HG03342 (cell line): Measurements from ENCODE around the gene KDM4B.
"Not testable (repeated sequence)": the region's sequence is repeated elsewhere in the genome, so short reads cannot be mapped to it uniquely, and the experiment has no call there.

ENCODE experiments used
- ATAC-seq: cut with Tn5 transposase; IDR thresholded peaks from one replicate; pipeline ENCODE4 v1.9.1; 2021; ENCODE audit warnings: mild to moderate bottlenecking, moderate library complexity; ENCODE audit not compliant: unreplicated experiment

Gene KDM4B

GRCh38 chr19:5160158-5160795 is 191.4 kb downstream of the KDM4B start:
- ATAC-seq, result not testable (repeated sequence)

DNA sequence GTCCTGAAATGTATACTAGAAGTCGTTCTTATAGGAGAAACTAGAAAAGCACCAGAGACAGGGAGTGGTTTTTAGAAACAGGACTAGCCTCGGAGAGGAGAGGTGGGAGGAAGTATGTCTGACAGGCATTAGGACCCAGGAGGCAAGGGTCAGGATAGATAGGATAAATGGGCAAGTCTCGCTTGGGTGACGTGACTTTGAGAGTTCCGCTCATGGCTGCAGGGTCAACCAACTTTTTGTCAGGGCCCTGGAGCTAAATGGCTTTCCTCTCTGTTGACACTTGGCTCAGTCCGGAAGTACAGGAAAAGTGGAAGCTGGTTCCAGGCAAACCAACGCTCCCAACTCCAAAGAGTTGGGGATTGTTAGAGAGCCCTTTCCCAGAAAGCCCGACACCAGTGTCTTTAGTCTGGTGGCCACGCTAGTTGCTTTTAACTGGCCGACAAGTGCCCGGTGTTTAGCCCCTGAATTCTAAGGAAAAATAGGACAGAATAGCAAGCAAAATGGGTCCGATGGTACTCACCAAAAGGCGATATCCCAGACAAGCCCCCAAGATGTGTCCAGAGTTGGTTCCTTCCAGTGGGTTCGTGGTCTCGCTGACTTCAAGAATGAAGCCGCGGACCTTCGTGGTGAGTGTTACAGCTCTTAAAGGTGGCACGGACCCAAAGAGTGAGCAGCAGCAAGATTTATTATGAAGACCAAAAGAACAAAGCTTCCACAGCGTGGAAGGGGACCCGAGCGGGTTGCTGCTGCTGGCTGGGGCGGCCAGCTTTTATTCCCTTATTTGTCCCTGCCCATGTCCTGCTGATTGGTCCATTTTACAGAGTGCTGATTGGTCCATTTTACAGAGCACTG is 196.2 kb downstream of the KDM4B start:
- not testable (repeated sequence) for ATAC-seq

DNA sequence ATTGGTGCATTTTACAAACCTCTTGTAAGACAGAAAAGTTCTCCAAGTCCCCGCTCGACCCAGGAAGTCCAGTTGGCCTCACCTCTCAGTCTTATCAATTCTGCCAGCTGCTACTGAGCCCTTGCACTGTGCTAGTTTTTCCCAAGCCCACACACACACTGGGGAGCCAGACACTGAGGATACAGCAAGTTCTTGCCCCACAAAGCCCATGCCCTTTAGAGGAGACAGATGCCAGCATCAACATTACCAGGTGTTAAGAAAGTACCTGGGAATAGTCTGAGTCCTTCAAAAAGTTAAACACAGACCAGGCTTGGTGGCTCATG is 196.7 kb downstream of the KDM4B start:
- no peak for ATAC-seq

GRCh38 chr19:5166262-5166661 is 197.3 kb downstream of the KDM4B start:
- no peak for ATAC-seq

DNA sequence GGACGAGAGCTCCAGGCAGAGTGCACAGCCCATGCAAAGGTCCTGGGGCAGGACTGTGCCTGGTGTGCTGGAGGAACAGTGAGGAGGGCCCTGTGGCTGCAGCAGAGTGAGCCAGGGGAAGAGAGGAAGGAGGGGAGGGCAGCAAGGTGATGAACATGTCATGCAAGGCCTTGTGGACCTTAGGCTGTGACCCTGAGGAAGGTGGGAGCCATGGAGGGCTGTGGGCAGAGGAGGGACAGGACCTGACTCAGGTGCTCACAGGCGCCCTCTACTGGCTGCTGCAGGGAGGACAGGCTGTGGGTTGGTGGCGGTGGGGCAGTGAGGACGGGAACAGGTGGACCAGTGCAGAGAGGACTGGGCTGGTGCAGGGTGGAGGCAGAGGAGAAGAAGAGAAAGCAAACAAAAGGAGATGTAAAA is 201.4 kb downstream of the KDM4B start:
- ATAC-seq, result no peak

DNA sequence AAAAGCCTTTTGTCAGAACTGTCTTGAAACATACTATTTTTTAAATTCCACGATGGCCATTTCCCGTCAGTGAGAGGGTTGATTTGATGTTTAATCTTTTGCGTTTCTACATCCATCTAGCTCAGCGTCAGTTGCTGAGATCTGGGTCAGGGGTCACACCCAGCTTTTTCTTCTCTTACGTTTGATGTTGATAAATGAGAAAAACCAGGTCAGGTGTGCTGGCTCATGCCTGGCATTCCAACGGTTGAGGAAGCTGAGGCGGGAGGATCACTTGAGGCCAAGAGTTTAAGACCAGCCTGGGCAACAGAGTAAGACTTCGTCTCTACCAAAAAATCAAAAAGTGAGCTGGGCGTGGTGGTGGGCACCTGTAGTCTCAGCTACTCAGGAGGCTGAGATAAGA is 202.8 kb downstream of the KDM4B start:
- ATAC-seq, result no peak

- ATAC-seq, result no peak
Measured at GRCh38 chr19:5172859-5173630, 204.1 kb downstream of the KDM4B start.

DNA sequence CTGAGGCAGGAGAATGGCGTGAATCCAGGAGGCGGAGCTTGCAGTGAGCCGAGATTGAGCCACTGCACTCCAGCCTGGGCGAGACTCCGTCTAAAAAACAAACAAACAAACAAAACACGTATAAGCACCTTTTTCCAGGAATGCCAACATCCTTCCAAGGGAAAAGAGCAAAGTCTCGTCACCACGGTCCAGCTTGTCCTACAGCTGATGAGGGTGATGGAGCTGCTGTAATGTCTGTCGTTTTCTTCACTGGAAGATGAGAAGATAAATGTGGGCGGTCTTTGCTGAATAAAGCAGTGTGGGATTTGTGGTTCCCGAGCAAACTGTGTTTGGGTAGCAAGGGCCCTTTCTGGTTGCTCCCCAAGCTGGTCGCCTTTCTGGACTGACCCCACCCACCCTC is 205.1 kb downstream of the KDM4B start:
- no peak for ATAC-seq

DNA sequence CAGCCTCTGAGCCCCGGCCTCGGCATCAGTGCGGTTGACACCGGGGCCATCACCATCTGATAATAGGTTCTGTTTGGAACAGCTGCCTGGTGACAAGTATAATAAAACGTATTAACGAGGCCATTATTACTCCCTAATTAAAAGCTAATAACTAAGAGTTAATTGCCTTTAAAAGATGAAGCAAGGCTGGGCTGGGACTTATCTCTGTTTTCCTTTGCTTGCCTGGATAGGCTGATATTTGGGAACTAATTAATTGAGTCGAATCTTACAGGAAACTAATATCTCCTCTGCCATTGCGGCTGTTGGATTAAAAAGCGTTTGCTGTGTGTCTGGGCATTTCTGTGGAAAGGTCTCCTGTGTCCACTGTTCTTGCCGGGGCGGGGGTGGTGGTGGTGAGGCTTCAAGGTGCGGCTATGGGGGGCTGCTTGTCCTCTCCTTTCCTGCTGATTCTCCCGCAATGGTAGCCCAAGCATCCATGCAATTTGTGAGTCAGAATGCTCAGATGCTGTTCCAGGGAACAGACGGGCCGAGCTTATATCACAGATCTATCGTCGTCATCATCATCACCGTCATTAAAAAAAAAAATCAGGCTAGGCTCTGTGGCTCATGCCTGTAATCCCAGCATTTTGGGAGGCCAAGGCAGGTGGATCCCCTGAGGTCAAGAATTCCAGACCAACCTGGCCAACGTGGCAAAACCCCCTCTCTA is 209.0 kb downstream of the KDM4B start:
- ATAC-seq, result no peak

- ATAC-seq, result no peak
Measured at GRCh38 chr19:5178841-5179240, 209.9 kb downstream of the KDM4B start.

DNA sequence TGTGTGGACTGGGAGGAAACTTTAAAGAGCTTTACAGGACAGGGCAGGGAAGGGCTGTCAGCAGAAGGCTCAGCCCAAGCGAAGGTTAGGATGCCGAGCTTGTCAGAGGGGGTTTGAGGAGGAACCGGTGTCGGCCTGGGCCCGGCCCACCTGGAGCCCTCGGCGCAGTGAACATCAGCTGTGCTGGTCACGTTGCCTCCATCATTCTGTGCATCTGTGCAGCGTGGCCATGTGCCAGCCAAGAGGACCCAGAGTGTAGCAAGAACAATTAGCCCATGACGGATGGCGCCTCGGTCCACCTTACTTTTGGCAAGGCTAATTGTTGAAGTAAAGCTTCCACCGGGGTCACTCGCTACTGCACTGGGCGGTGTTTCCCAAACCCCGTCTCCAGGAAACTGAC is 210.3 kb downstream of the KDM4B start:
- ATAC-seq, result no peak

DNA sequence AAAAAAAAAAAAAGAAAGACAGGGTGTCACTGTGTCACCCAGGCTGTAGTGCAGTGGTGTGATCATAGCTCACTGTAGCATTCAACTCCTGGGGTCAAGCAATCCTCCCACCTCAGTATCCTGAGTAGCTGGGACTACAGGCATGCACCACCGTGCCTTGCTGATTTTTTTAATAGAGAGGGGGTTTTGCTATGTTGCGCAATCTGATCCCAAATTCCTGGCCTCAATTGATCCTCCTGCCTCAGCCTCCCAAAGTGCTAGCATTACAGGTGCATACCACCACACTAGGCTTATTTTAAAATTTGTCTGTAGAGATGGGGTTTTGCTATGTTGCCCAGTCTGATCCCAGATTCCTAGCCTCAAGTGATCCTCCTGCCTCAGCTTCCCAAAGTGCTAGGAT is 212.4 kb downstream of the KDM4B start:
- no peak for ATAC-seq

GRCh38 chr19:5182751-5183150 is 213.8 kb downstream of the KDM4B start:
- ATAC-seq, result no peak

DNA sequence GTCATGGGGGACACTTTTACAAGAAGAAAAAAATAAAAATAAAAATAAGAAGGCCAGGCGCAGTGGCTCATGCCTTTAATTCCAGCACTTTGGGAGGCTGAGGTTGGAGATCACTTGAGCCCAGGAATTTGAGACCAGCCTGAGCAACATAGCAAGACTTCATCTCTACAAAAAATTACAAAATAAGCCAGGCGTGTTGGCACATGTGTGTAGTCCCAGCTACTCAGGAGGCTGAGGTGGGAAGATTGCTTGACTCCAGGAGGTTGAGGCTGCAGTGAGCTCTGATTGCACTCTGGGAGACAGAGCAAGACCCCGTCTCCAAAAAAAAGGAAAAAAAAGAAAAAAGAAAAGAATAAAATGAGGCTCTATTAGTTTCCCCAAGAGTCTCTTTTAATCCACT is 214.7 kb downstream of the KDM4B start:
- ATAC-seq, result no peak

DNA sequence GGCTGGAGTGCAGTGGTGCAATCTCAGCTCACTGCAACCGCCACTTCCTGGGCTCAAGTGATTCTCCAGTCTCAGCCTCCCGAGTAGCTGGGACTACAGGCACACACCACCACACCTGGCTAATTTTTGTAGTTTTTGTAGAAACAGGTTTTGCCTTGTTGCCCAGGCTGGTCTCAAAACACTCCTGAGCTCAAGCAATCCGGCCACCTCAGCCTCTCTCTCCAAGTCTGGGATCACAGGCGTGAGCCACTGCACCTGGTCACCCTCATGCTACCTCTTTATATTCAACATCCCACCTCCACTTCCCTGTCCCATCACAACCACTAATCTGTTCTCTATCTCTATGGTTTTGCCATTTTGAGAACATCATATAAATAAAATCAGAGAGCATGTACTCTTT is 216.0 kb downstream of the KDM4B start:
- ATAC-seq, result no peak

DNA sequence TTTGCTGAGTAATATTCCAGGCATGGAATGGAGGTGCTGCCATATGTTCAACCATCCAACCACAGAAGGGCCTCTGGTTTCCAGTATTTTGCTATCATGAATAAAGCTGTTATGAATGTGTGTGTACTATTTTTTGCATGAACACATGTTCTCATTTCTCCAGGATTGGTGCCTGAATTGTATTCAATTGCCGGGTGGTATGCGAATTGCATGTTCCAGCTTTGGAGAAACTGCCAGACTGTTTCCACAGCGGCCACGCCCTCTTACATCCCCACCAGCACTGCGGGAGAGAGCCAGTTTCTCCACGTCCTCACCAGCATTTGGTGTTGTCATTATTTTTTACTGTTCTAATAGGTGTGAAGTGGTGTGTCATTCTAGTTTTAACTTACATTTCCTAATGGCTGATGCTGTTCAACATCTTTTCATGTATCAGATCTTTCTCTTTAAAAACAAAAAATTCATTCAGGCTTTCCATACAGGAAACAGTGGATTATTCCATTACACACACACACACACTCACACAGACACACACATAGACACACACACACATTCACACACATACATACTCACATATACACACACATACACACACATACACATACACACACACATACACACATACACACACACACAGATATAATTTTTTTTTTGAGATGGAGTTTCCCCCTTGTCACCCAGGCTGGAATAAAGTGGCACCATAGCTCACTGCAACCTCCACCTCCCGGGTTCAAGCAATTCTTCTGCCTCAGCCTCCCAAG is 217.6 kb downstream of the KDM4B start:
- no peak for ATAC-seq

GRCh38 chr19:5188548-5189317 is 219.8 kb downstream of the KDM4B start:
- ATAC-seq, result no peak

- ATAC-seq, result no peak
Measured at GRCh38 chr19:5189318-5189607, 220.3 kb downstream of the KDM4B start.

GRCh38 chr19:5191091-5191490 is 222.2 kb downstream of the KDM4B start:
- ATAC-seq, result no peak

GRCh38 chr19:5192568-5192967 is 223.7 kb downstream of the KDM4B start:
- ATAC-seq, result no peak
